ENCODE results near the gene TTBK1. TPM values are rescaled to one million over a fixed set of nuclear protein-coding genes. Genes with fewer than 3 reads are reported as not detected.

TTBK1 gene
- total RNA-seq, 8 experiments from 2014 or later = 0.41 to 13.6 (median 8.4) TPM

Other genes with a start within 250 kb of the TTBK1 start
- gene MEA1, start 229.5 kb upstream of the TTBK1 start, total RNA-seq = 100 to 1,000 TPM in 2 of 8 experiments, 10 to 100 TPM in 6; 47.7 to 111 (median 72.7) TPM
- 100 to 1,000 TPM in 4 of 8 experiments, 10 to 100 TPM in 4; 63.1 to 135 (median 100) TPM for gene KLHDC3, start 229.2 kb upstream of the TTBK1 start, total RNA-seq
- 10 to 100 TPM; 44.1 to 85.0 (median 65.1) TPM for gene RRP36, start 221.9 kb upstream of the TTBK1 start, total RNA-seq
- gene CUL7, start 189.6 kb upstream of the TTBK1 start, total RNA-seq = 10 to 100 TPM; 14.4 to 33.7 (median 25.1) TPM
- gene MRPL2, start 184.0 kb upstream of the TTBK1 start, total RNA-seq = 10 to 100 TPM; 25.0 to 81.6 (median 42.7) TPM
- 10 to 100 TPM; 18.7 to 57.3 (median 32.7) TPM for gene KLC4, start 183.8 kb upstream of the TTBK1 start, total RNA-seq
- gene PTK7, start 167.2 kb upstream of the TTBK1 start, total RNA-seq = 100 to 1,000 TPM in 3 of 8 experiments, 10 to 100 TPM in 5; 27.2 to 197 (median 48.3) TPM
- 10 to 100 TPM in 5 of 8 experiments, 1 to 10 TPM in 3; 8.5 to 25.9 (median 16.2) TPM for gene SRF, start 72.2 kb upstream of the TTBK1 start, total RNA-seq
- gene CUL9, start 61.3 kb upstream of the TTBK1 start, total RNA-seq = 10 to 100 TPM; 15.3 to 70.3 (median 23.3) TPM
- gene DNPH1, start 14.0 kb upstream of the TTBK1 start, total RNA-seq = 10 to 100 TPM; 15.3 to 73.6 (median 33.9) TPM
- under 1 TPM in 5 of 8 experiments, not detected in 3; 0.23 to 0.78 (median 0.63) TPM for gene SLC22A7, start 54.8 kb downstream of the TTBK1 start, total RNA-seq
- gene CRIP3, start 65.3 kb downstream of the TTBK1 start, total RNA-seq = 1 to 10 TPM in 6 of 8 experiments, under 1 TPM in 2; 0.81 to 4.1 (median 2.0) TPM
- gene ZNF318, start 126.2 kb downstream of the TTBK1 start, total RNA-seq = 10 to 100 TPM in 7 of 8 experiments, 1 to 10 TPM in 1; 9.4 to 25.0 (median 14.7) TPM
- 10 to 100 TPM; 10.3 to 70.3 (median 16.4) TPM for gene ABCC10, start 184.1 kb downstream of the TTBK1 start, total RNA-seq
- 1 to 10 TPM; 1.5 to 6.5 (median 5.0) TPM for gene DLK2, start 212.1 kb downstream of the TTBK1 start, total RNA-seq
- gene TJAP1, start 234.1 kb downstream of the TTBK1 start, total RNA-seq = 10 to 100 TPM in 7 of 8 experiments, 1 to 10 TPM in 1; 7.4 to 24.2 (median 12.7) TPM

Data from motor neuron (in vitro differentiated cells).